DND-41 (cell line): ENCODE data around the gene OIP5.
"Not testable (repeated sequence)": the region's sequence is repeated elsewhere in the genome, so short reads cannot be mapped to it uniquely, and the experiment has no call there.

Experiments
- EZH2 ChIP-seq: IDR thresholded peaks from 3 replicates; pipeline ENCODE4 v1.6.1; 2012; ENCODE audit warnings: borderline replicate concordance, low read depth, mild to moderate bottlenecking, moderate library complexity, low read length, inconsistent platforms; ENCODE audit not compliant: severe bottlenecking
- TF ChIP-seq, protein P1 (sequence below): IDR thresholded peaks from 2 replicates; pipeline ENCODE4 v1.5.1; 2012; ENCODE audit warnings: borderline replicate concordance, low read length, moderate library complexity, mild to moderate bottlenecking; ENCODE audit not compliant: poor library complexity, severe bottlenecking; ENCODE audit errors: extremely low read depth

GRCh38 chr15:41320805-41321330 is 11.5 kb downstream of the OIP5 start:
- TF ChIP-seq, protein P1, sequence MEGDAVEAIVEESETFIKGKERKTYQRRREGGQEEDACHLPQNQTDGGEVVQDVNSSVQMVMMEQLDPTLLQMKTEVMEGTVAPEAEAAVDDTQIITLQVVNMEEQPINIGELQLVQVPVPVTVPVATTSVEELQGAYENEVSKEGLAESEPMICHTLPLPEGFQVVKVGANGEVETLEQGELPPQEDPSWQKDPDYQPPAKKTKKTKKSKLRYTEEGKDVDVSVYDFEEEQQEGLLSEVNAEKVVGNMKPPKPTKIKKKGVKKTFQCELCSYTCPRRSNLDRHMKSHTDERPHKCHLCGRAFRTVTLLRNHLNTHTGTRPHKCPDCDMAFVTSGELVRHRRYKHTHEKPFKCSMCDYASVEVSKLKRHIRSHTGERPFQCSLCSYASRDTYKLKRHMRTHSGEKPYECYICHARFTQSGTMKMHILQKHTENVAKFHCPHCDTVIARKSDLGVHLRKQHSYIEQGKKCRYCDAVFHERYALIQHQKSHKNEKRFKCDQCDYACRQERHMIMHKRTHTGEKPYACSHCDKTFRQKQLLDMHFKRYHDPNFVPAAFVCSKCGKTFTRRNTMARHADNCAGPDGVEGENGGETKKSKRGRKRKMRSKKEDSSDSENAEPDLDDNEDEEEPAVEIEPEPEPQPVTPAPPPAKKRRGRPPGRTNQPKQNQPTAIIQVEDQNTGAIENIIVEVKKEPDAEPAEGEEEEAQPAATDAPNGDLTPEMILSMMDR, result not testable (repeated sequence)
- TF ChIP-seq EZH2, result not testable (repeated sequence)
